GM21619 (cell line): Measurements from ENCODE around the gene IDH2.

Experiments used
- ATAC-seq: cut with Tn5 transposase; IDR thresholded peaks from one replicate; pipeline ENCODE4 v1.9.1; 2021; ENCODE audit not compliant: unreplicated experiment

Gene IDH2

DNA sequence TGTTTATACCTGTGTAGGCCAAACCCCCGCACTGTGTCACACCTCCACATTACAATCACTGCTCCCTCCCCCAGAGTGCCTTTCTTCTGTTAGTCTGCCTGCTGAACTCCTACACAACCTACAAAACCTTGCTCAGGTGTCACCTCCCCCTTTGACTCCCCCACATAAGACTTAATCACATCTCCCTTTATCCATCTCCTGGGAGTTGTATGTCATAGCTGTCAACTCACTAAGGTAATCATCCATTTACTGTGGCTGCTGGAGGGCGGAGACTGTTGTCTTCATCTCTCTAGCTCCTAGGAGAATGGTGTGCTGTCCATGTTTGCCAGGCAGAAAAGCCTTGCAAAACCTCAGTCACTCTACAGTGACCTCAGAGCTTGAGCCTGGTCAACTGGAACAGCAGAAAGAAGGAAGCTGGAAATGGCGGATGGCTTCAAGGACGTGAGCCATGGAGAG is 57.3 kb downstream of the IDH2 start:
- no peak for ATAC-seq

- ATAC-seq = no peak
Observed at GRCh38 chr15:90044191-90044590, 58.1 kb downstream of the IDH2 start.

DNA sequence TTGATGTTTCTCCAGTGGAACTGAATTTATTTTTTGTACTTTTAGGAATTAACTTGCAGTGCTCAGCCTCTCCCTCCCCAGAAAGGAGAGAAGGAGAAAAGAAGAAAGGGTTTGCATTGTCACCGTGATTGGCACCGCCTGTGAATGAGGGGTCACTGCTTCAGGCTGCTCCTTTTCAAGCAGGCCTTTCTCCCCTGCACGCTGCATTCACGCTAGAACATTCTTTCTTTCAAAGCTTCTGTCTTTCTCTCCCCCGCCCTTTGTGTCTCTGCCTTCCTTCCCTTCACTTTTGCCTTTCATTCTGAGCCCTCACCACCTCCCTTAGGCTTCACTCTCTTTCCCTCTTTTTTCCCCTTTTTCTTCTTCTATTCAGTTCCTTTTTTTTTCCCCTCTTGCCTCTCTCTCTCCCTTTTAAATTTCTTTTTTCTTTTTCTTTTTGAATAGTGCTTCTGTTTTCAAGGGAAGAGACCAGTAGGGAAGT is 58.7 kb downstream of the IDH2 start:
- ATAC-seq = no peak

GRCh38 chr15:90042766-90043529 is 59.3 kb downstream of the IDH2 start:
- ATAC-seq = no peak

DNA sequence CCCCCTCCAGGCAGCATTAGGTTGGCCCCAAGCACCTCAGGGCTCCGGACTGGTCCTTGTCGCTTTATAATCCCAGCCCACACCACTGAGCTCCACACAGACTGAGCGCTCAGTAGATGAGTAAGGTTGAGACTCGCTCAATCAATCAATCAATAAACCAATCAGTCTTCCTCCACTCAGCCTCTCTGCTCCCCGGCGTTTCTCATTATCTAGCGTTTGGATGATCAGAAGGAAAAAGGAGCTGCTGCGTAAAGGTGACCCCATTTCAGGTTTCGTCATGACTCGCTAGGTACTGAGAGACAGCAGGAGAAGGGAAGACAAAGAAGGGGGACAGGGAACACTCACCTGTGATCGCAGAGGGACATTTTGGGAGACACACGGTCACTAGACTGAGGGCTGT is 59.9 kb downstream of the IDH2 start:
- no peak for ATAC-seq

DNA sequence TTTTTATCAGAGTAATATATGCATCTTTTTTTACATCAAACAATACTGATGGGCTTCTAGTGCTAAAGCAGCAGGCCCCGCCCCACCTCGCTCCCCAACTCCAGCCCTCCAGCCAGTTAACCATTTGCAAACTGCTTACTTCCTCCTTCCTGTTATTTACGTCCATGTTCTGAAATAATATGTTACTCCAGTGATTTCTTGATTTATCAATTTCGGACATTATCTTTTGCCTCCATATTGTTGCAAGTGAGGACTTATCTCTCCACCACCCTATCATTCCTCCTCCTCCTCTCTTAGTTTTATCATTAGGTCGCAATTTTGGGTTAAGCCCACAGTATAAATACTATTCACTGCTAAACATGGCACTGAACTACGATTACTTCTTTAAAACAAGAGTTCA is 61.6 kb downstream of the IDH2 start:
- no peak for ATAC-seq

- no peak for ATAC-seq
Observed at GRCh38 chr15:90039996-90040395, 62.3 kb downstream of the IDH2 start.

- no peak for ATAC-seq
Observed at GRCh38 chr15:90038632-90039095, 63.6 kb downstream of the IDH2 start.

DNA sequence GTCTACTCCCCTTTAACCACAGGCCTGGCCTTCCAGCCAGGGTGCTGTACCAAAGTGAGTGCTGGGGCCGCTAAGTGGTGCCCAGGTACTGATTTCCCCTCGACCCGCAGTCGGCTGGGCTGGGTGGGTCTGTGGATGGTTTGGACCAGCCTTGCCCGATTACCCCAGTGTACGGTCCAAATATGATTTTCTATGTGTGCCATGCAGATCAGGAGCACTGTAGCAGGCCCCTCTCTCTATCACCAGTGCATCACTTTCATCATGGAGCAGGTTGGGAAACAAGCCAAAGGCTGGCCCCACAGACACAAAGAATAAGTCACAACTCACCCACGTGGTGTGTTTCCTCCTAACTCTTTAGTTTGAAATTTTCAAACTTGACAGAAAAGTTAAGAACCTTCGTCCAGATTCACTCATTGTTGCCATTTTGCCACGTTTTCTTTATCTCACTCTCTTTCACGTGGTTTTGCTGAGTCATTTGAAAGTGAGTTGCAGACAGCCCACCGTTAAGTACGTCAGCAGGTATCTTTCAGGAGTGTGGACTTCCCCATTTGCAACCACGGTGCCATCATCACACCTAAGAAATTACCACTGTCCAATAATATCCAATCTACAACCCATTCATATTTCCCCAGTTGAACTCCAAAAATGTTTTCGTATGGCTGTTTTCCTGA is 64.2 kb downstream of the IDH2 start:
- peak; percentile 73 for ATAC-seq

DNA sequence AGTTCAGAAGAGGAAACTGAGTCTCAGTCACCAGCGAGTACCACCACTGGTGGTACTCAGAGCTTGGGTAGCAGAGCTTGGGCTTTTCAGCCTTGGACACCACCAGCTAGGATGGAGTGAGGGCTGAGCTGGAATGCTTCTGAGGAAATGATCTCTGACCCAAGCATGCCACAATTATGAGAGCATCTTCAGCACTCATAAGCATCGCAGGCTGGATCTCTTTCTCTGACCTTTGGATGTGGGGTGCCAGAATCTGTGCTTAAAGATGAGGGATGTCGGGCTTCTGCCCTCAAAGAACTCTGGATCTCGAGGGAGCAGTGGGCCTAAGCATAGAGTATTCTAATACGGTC is 64.8 kb downstream of the IDH2 start:
- ATAC-seq = no peak

GRCh38 chr15:90036806-90037510 is 65.3 kb downstream of the IDH2 start:
- ATAC-seq = no peak

DNA sequence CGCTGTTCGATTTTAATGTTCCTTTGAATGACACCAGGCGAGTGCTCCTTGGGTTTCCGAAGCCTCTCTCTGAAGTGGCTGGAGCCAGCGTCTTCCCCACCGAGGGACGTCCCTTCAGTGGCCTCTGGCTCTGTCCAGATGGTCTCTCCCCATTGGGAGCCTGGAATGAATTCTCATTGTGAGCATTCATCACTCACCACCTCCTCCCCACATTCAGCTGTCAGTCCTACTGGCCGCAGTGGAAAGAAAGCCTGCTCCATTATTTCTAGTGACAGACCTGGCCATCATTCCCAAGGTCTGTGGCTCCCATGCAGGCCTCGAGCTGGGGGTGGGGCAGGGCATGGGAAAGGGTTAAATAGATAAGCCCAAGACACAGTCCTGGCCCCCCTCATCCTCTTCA is 65.9 kb downstream of the IDH2 start:
- ATAC-seq = no peak

DNA sequence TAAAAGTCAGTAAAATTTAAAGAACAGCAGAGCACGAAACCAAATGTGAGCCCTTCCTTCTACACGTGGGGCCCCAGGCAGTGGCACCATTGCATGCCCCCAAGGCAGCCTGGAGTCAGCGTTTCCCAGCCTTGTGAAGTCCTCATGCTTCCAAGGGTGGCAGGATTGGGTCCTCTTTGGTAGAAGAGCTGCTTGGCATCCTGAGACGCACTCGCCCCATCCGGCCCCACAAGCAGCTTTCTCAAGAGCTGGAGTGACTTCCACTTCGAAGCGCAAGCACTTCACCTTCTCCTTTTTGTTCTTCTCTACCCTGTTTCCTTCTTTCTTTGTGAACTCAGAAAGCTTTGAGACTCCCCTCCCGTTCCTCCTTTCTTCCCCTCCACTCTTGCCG is 66.4 kb downstream of the IDH2 start:
- ATAC-seq = no peak

- ATAC-seq = no peak
Observed at GRCh38 chr15:90035095-90035839, 67.0 kb downstream of the IDH2 start.

DNA sequence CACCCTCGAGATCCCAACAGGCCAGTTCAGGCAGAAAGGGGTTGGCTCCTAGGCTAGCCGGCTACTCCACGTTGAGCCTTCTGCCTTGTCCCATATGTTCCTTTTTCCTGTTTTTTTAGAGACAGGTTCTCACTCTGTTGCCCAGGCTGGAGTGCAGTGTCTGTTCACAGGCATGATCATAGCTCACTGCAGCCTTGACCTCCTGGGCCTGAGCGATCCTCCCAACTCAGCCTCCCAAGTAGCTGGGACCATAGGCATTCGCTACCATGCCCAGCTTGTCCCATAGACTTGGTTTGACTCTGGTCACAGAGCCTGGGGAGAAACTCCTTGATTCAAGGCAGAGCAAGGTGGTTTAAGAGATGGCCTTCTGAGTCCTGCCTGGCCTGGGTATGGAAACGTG is 68.8 kb downstream of the IDH2 start:
- no peak for ATAC-seq
